WTC11 (cell line): Measurements from ENCODE around the gene MARCKS. TPM values are rescaled to one million over a fixed set of nuclear protein-coding genes. Genes with fewer than 3 reads are reported as not detected.

Experiments
- ATAC-seq: fragments of 200-7000 bp; cut with Tn5 transposase; 2 replicates; pipeline ENCODE4 v1.10.0; 2021; ENCODE audit warnings: mild to moderate bottlenecking, moderate library complexity
- CTCF ChIA-PET: fragments of 300-600 bp; sonication (Branson Sonifier 250); formaldehyde crosslinking; loops from one replicate; lab custom pipeline; 2021; ENCODE audit warnings: antibody characterized with exemption; lab: Charles Lee
- POLR2A ChIA-PET: fragments of 350-600 bp; sonication (Branson Sonifier 250); formaldehyde crosslinking; loops from one replicate; lab custom pipeline; 2021; ENCODE audit warnings: antibody characterized with exemption; lab: Charles Lee
- DNase-seq: peaks from one replicate; pipeline ENCODE4 v3.0.0; 2021; ENCODE audit warnings: low spot score
- H3K27ac Mint-ChIP-seq: 2 replicates; pipeline ENCODE4 v1.8.0; 2021; ENCODE audit warnings: mixed read lengths
- H3K27me3 Mint-ChIP-seq: 2 replicates; pipeline ENCODE4 v1.8.0; 2021; ENCODE audit warnings: low read depth, mild to moderate bottlenecking, moderate library complexity, mixed read lengths
- H3K36me3 Mint-ChIP-seq: 2 replicates; pipeline ENCODE4 v1.8.0; 2021; ENCODE audit warnings: mixed read lengths
- H3K4me1 Mint-ChIP-seq: 2 replicates; pipeline ENCODE4 v1.8.0; 2022; ENCODE audit warnings: mixed read lengths
- H3K4me3 Mint-ChIP-seq: 2 replicates; pipeline ENCODE4 v1.8.0; 2021; ENCODE audit warnings: mild to moderate bottlenecking, moderate library complexity, mixed read lengths
- H3K9me3 Mint-ChIP-seq: 2 replicates; pipeline ENCODE4 v1.8.0; 2021; ENCODE audit warnings: mixed read lengths
- AFF4 ChIP-seq: sonication (generic); formaldehyde crosslinking; IDR thresholded peaks from 2 replicates; pipeline ENCODE4 v1.8.1; 2023; ENCODE audit warnings: mild to moderate bottlenecking, missing genetic modification reagents, borderline replicate concordance
- AR ChIP-seq: fragments of 250-450 bp; sonication (Bioruptor Pico); IDR thresholded peaks from 2 replicates; pipeline ENCODE4 v1.9.0; 2021; ENCODE audit warnings: mild to moderate bottlenecking
- ATF2 ChIP-seq: sonication (generic); formaldehyde crosslinking; IDR thresholded peaks from 2 replicates; pipeline ENCODE4 v1.8.1; 2022; ENCODE audit warnings: low read depth, missing genetic modification reagents, borderline replicate concordance
- CDX4 ChIP-seq: fragments of 250-450 bp; sonication (Bioruptor Pico); IDR thresholded peaks from 2 replicates; pipeline ENCODE4 v1.9.0; 2021; ENCODE audit warnings: moderate library complexity, mild to moderate bottlenecking, inconsistent platforms, borderline replicate concordance
- CREM ChIP-seq: sonication (generic); formaldehyde crosslinking; IDR thresholded peaks from 2 replicates; pipeline ENCODE4 v1.8.1; 2022; ENCODE audit warnings: mild to moderate bottlenecking, missing genetic modification reagents, moderate library complexity
- E2F4 ChIP-seq: sonication (generic); formaldehyde crosslinking; IDR thresholded peaks from 2 replicates; pipeline ENCODE4 v1.8.1; 2022; ENCODE audit warnings: low read depth, mild to moderate bottlenecking, moderate library complexity, missing genetic modification reagents, borderline replicate concordance
- E2F5 ChIP-seq: sonication (generic); formaldehyde crosslinking; IDR thresholded peaks from 2 replicates; pipeline ENCODE4 v1.8.1; 2022; ENCODE audit warnings: mild to moderate bottlenecking, moderate library complexity, missing genetic modification reagents
- EMX1 ChIP-seq: fragments of 250-450 bp; sonication (Bioruptor Pico); IDR thresholded peaks from 2 replicates; pipeline ENCODE4 v1.8.0; 2021; ENCODE audit warnings: mild to moderate bottlenecking
- ETV6 ChIP-seq: sonication (generic); formaldehyde crosslinking; IDR thresholded peaks from 2 replicates; pipeline ENCODE4 v1.8.1; 2022; ENCODE audit warnings: mild to moderate bottlenecking, missing genetic modification reagents
- NFE2L1 ChIP-seq: sonication (generic); formaldehyde crosslinking; IDR thresholded peaks from 2 replicates; pipeline ENCODE4 v1.8.1; 2023; ENCODE audit warnings: missing genetic modification reagents
- OVOL2 ChIP-seq: fragments of 250-450 bp; sonication (Bioruptor Pico); IDR thresholded peaks from 2 replicates; pipeline ENCODE4 v1.9.0; 2021; ENCODE audit warnings: mild to moderate bottlenecking, borderline replicate concordance
- SOX15 ChIP-seq: fragments of 250-450 bp; sonication (Bioruptor Pico); IDR thresholded peaks from 2 replicates; pipeline ENCODE4 v1.9.0; 2021; ENCODE audit warnings: mild to moderate bottlenecking
- USF1 ChIP-seq: sonication (generic); formaldehyde crosslinking; IDR thresholded peaks from 2 replicates; pipeline ENCODE4 v1.8.0; 2022; ENCODE audit warnings: mild to moderate bottlenecking, missing genetic modification reagents
- ZNF121 ChIP-seq: sonication (generic); formaldehyde crosslinking; IDR thresholded peaks from 2 replicates; pipeline ENCODE4 v1.8.0; 2023; ENCODE audit warnings: missing genetic modification reagents
- ZNF138 ChIP-seq: sonication (generic); formaldehyde crosslinking; conservative IDR thresholded peaks from 2 replicates; pipeline ENCODE4 v1.8.1; 2022; ENCODE audit warnings: mild to moderate bottlenecking, moderate library complexity, missing genetic modification reagents
- ZNF232 ChIP-seq: sonication (generic); formaldehyde crosslinking; IDR thresholded peaks from 2 replicates; pipeline ENCODE4 v1.8.0; 2022; ENCODE audit warnings: mild to moderate bottlenecking, missing genetic modification reagents
- ZNF263 ChIP-seq: sonication (generic); formaldehyde crosslinking; IDR thresholded peaks from 2 replicates; pipeline ENCODE4 v1.8.1; 2022; ENCODE audit warnings: low read depth, mild to moderate bottlenecking, moderate library complexity, missing genetic modification reagents
- ZNF317 ChIP-seq: sonication (generic); formaldehyde crosslinking; IDR thresholded peaks from 2 replicates; pipeline ENCODE4 v1.8.1; 2023; ENCODE audit warnings: low read depth, mild to moderate bottlenecking, moderate library complexity, missing genetic modification reagents, borderline replicate concordance
- ZNF416 ChIP-seq: fragments of 250-450 bp; sonication (Bioruptor Pico); IDR thresholded peaks from 2 replicates; pipeline ENCODE4 v1.9.0; 2021; ENCODE audit warnings: mild to moderate bottlenecking, inconsistent platforms
- ZNF423 ChIP-seq: fragments of 250-450 bp; sonication (Bioruptor Pico); IDR thresholded peaks from 2 replicates; pipeline ENCODE4 v2.1.2; 2022; ENCODE audit warnings: mild to moderate bottlenecking, moderate library complexity
- total RNA-seq: library from RNA; stranded (reverse); gene quantifications from 3 replicates; pipeline ENCODE4 v1.2.3, GENCODE V29; 2021

Gene MARCKS
- total RNA-seq, 1 experiment from 2014 or later = 95.1 TPM

- TF ChIP-seq E2F4 (CRISPR knock-in tag) (no peak), AFF4 (CRISPR knock-in tag) (no peak), CREM (CRISPR knock-in tag) (no peak), ATF2 (CRISPR knock-in tag) (no peak), ZNF121 (CRISPR knock-in tag) (no peak)
These were observed 8.9 kb upstream of the MARCKS start (continued) for GRCh38 chr6:113848280-113848679.

- Mint-ChIP-seq H3K36me3 (no peaks in the 10 kb centered on the region), H3K27me3 (peaks cover 25% of the 10 kb centered on the region)
- DNase-seq = no peak
- no peak for TF ChIP-seq E2F5 (CRISPR knock-in tag)
- no peak for TF ChIP-seq OVOL2 (CRISPR knock-in tag)
- TF ChIP-seq ZNF317 (CRISPR knock-in tag) = no peak
- no peak for TF ChIP-seq ZNF263
- TF ChIP-seq, all 79 proteins: peak for 0
- ChIA-PET POLR2A (interaction anchor here (1.1 kb wide), 1 partner anchor 10 kb away, joined by 3 read pairs; no protein-coding TSS in a partner anchor), CTCF (interaction anchor here (1.2 kb wide), 1 partner anchor 10 kb away, joined by 5 read pairs; no protein-coding TSS in a partner anchor)
- no peak for ATAC-seq
- H3K4me3 Mint-ChIP-seq = no peak overlapping the region
- H3K4me1 Mint-ChIP-seq = no peaks in the 10 kb centered on the region
- H3K27ac Mint-ChIP-seq = no peak overlapping the region
- no peaks in the 10 kb centered on the region for H3K9me3 Mint-ChIP-seq
These were observed 8.3 kb upstream of the MARCKS start for GRCh38 chr6:113848811-113849210.

- Mint-ChIP-seq H3K4me3 (no peak overlapping the region), H3K4me1 (peaks cover 9% of the 10 kb centered on the region; the same call in 1 of the 2 replicates), H3K9me3 (no peaks in the 10 kb centered on the region), H3K27ac (no peak overlapping the region), H3K27me3 (peaks cover 34% of the 10 kb centered on the region), H3K36me3 (0 out of 2 replicates have a peak, but pooled peaks cover 4% of the 10 kb centered on the region)
- DNase-seq (no peak), ATAC-seq (no peak)
- ChIA-PET CTCF (no interaction called here), POLR2A (no interaction called here)
- TF ChIP-seq USF1 (CRISPR knock-in tag) (no peak), ZNF416 (no peak), CDX4 (no peak), OVOL2 (CRISPR knock-in tag) (no peak), ZNF138 (CRISPR knock-in tag) (no peak), ETV6 (CRISPR knock-in tag) (no peak), E2F4 (CRISPR knock-in tag) (no peak), EMX1 (CRISPR knock-in tag) (no peak), AR (CRISPR knock-in tag) (no peak), ZNF232 (CRISPR knock-in tag) (no peak), SOX15 (CRISPR knock-in tag) (no peak), ZNF423 (no peak), NFE2L1 (CRISPR knock-in tag) (no peak)
These were observed 3.9 kb upstream of the MARCKS start for GRCh38 chr6:113853252-113853651.
